Ascending aorta (tissue), 2 donors: Measurements from ENCODE around the gene AKT3. TPM values are rescaled to one million over a fixed set of nuclear protein-coding genes. Genes with fewer than 3 reads are reported as not detected.
A peak's percentile ranks its signal among the peaks of the same experiment; 100 is the strongest.

Experiments used
- DNase-seq, 2 donors: peaks; one replicate each; pipeline ENCODE4 v3.0.0-alpha.2; 2019; ENCODE audit warnings: low spot score in 2 of 2
- H3K27ac ChIP-seq, 2 donors: fragments of 200-600 bp; sonication (generic); one replicate each; pipeline ENCODE4 v1.5.1; 2016 to 2017; ENCODE audit warnings: mild to moderate bottlenecking in 1 of 2
- H3K27me3 ChIP-seq: fragments of 200-600 bp; sonication (generic); one replicate; pipeline ENCODE4 v1.5.1; 2017
- H3K36me3 ChIP-seq, 2 donors: fragments of 200-600 bp; sonication (generic); one replicate each; pipeline ENCODE4 v1.5.1; 2016
- H3K4me1 ChIP-seq, 2 donors: fragments of 200-600 bp; sonication (generic); one replicate each; pipeline ENCODE4 v1.5.1; 2016 to 2017; ENCODE audit warnings: mild to moderate bottlenecking in 1 of 2
- H3K4me3 ChIP-seq, 2 donors: fragments of 200-600 bp; sonication (generic); one replicate each; pipeline ENCODE4 v1.5.1; 2016 to 2017; ENCODE audit warnings: mild to moderate bottlenecking in 1 of 2
- H3K9me3 ChIP-seq, 2 donors: fragments of 200-600 bp; sonication (generic); one replicate each; pipeline ENCODE4 v1.5.1; 2016
- intact Hi-C: fragments of 100-400 bp; cut with DNase I; formaldehyde crosslinking; loops from one replicate; pipeline ENCODE4 v1.15.1; 2023
- total RNA-seq: library from RNA; depleted of rRNA; stranded (reverse); fragments of >200 nt; gene quantifications from one replicate; pipeline ENCODE4 v1.1.0, GENCODE V29; 2016
- TF ChIP-seq, protein P1 (sequence below), 3 experiments: fragments of 200-600 bp in 2 of 3; fragments of 450-650 bp in 1 of 3; sonication (generic) in 2 of 3; IDR thresholded peaks; one replicate each; pipeline ENCODE4 v1.5.1; 2016 to 2019; ENCODE audit warnings: antibody characterized with exemption in 3 of 3, mild to moderate bottlenecking in 1 of 3, moderate library complexity in 1 of 3

Gene AKT3
- total RNA-seq, 1 donor from 2014 or later = 38.0 TPM

DNA sequence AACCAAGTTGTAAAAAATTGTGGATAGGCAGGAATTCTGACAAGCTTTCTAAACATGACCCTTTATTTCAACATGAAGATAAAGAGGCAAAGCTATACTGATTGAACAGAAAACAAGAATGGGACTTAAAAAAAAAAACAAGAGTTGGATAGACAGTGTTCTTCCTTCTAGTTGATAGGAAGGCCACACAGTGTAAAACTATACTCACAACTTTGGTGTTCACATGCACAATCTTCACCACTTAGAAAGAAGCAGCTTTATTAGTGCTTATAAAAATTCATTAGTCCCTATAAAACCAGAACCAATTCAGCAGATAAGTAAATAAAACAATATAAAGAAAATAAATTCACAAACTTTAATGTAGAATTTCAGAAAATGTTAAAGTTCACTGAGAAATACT, 101.8 kb downstream of the AKT3 start:
- H3K27ac ChIP-seq = no peak overlapping the region
- peaks cover 0 to 14% of the 10 kb centered on the region in 2 donors for H3K4me1 ChIP-seq
- H3K4me3 ChIP-seq = no peak overlapping the region
- intact Hi-C loops = loop anchor here (5.0 to 10.0 kb wide), 2 partner anchors 403 to 524 kb away; no protein-coding TSS in a partner anchor
- H3K36me3 ChIP-seq = no peaks in the 10 kb centered on the region
- no peaks in the 10 kb centered on the region for H3K27me3 ChIP-seq
- no peaks in the 10 kb centered on the region for H3K9me3 ChIP-seq
- DNase-seq = no peak
- TF ChIP-seq, protein P1, sequence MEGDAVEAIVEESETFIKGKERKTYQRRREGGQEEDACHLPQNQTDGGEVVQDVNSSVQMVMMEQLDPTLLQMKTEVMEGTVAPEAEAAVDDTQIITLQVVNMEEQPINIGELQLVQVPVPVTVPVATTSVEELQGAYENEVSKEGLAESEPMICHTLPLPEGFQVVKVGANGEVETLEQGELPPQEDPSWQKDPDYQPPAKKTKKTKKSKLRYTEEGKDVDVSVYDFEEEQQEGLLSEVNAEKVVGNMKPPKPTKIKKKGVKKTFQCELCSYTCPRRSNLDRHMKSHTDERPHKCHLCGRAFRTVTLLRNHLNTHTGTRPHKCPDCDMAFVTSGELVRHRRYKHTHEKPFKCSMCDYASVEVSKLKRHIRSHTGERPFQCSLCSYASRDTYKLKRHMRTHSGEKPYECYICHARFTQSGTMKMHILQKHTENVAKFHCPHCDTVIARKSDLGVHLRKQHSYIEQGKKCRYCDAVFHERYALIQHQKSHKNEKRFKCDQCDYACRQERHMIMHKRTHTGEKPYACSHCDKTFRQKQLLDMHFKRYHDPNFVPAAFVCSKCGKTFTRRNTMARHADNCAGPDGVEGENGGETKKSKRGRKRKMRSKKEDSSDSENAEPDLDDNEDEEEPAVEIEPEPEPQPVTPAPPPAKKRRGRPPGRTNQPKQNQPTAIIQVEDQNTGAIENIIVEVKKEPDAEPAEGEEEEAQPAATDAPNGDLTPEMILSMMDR (IDR thresholded peaks at IDR 0.05) = no peak

DNA sequence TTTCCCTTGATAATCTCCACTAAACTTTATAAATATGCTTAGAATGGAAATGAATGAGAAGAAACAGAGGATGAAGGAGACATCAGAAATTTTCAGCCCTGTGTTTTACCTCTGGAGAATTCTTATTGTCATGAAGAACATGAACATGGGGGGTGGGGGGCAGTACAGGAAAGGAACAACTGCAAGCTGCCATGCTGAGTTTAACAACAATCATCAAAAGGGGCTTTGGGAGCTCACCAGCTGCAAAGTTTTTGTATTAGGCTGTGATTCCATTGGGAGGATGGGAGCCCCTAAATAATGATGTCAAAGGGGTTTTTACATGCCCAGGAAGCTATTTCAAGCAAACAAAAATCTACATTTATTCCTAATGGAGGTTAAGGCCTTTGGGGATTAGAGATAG, 103.3 kb downstream of the AKT3 start:
- no peak overlapping the region for H3K27ac ChIP-seq
- peaks cover 0 to 16% of the 10 kb centered on the region in 2 donors for H3K4me1 ChIP-seq
- no peak for DNase-seq
- no peak overlapping the region for H3K4me3 ChIP-seq
- intact Hi-C loops = loop anchor here (5.0 to 10.0 kb wide), 2 partner anchors 402 to 526 kb away; no protein-coding TSS in a partner anchor
- no peaks in the 10 kb centered on the region for H3K27me3 ChIP-seq
- no peaks in the 10 kb centered on the region for H3K36me3 ChIP-seq
- no peaks in the 10 kb centered on the region for H3K9me3 ChIP-seq
- TF ChIP-seq, protein P1 (IDR thresholded peaks at IDR 0.05) = no peak

DNA sequence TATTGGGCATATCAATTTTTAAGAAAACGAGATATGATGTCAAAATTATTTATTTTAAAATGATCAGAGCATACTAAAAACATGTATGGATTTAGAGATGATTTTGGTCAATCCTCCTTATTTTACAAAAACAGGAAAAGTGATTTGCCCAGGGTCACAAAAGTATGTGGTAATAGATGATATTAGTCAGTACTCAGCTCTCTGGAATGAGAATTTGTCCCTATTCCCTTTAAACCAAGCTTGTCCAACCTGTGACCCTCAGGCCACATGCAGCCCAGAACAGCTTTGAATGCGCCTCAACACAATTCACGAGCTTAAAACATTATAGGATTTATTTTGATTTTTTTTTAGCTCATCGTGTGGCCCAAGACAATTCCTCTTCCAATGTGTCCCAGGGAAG, 104.7 kb downstream of the AKT3 start:
- DNase-seq = no peak
- no peak overlapping the region for H3K4me3 ChIP-seq
- H3K36me3 ChIP-seq = no peaks in the 10 kb centered on the region
- no peak overlapping the region for H3K27ac ChIP-seq
- H3K27me3 ChIP-seq = no peaks in the 10 kb centered on the region
- no peaks in the 10 kb centered on the region for H3K9me3 ChIP-seq
- TF ChIP-seq, protein P1 (IDR thresholded peaks at IDR 0.05) = no peak
- intact Hi-C loops = loop anchor here (5.0 to 10.0 kb wide), 2 partner anchors 401 to 527 kb away; no protein-coding TSS in a partner anchor
- peaks cover 0 to 27% of the 10 kb centered on the region in 2 donors for H3K4me1 ChIP-seq

DNA sequence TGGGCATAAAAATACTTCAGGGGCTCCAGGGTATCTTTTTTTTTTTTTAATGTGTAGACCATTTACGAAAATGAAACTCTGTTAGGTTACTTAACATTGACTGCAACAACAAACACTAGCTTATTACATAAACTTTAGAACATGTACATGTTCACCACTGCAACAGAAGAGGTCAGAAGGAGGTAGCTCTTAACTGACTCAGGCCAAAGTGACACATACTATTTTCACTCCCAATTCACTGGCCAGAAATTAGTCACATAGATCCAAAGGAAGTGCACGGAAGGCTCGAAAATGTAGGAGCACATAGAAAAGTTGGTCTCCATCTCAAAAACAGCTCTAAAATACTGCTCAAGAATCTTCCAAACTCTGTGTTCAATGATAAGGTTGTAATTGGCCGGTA, 107.2 kb downstream of the AKT3 start:
- H3K4me1 ChIP-seq = peaks cover 6 to 33% of the 10 kb centered on the region in 2 donors
- H3K27ac ChIP-seq = peak overlapping the region in 1 of 2 donors; percentile 1
- no peak for DNase-seq
- no peaks in the 10 kb centered on the region for H3K27me3 ChIP-seq
- intact Hi-C loops = loop anchor here (5.0 to 10.0 kb wide), 2 partner anchors 109 to 398 kb away; partner anchors contain the start of gene AKT3
- no peaks in the 10 kb centered on the region for H3K9me3 ChIP-seq
- H3K4me3 ChIP-seq = no peak overlapping the region
- H3K36me3 ChIP-seq = no peaks in the 10 kb centered on the region
- TF ChIP-seq, protein P1 (IDR thresholded peaks at IDR 0.05) = no peak

DNA sequence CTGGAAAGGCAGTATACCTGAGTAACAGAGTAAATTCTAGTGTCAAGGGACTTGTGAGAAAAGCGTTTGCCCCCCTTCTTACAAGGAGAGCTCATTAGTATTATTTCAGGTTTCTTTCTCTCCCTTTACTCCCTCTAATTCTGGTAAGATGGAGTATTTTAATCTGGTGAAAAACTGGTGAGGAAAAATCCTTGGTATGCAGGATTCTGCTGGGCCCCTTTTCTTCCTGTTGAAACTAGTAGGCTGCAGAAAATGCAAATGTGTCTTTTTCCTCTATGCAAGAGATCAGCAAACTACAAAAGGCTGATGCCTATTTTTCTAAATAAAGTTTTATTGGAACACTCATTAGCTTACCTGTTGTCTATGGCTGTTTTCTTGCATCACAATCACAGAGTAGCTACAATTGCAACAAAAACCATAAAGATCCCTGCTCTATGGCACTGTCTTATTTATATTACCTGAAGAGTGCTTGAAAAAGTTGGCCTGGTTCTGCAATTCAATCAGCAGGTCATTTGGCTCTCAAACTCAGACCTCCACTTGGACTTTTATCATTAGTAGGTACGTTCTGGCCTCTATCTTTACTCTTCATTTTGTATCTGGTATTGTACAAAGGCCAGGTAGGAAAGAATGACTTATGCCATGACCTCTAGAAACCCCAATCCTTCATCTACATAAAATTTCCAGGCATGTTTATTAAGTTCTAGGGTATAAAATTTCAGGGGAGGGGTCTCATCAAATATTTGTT, 109.6 kb downstream of the AKT3 start:
- intact Hi-C loops = loop anchor here (5.0 to 10.0 kb wide), 2 partner anchors 112 to 396 kb away; partner anchors contain the start of gene AKT3
- Histone ChIP-seq H3K27me3 (no peaks in the 10 kb centered on the region), H3K27ac (peak overlapping the region; percentile 3 to 14), H3K4me3 (no peak overlapping the region), H3K4me1 (peaks cover 6 to 38% of the 10 kb centered on the region in 2 donors), H3K36me3 (no peaks in the 10 kb centered on the region), H3K9me3 (no peaks in the 10 kb centered on the region)
- no peak for DNase-seq
- TF ChIP-seq, protein P1 (IDR thresholded peaks at IDR 0.05) = no peak
